H1 (cell line): ENCODE results near the gene B9D2. TPM values are rescaled to one million over a fixed set of nuclear protein-coding genes. Genes with fewer than 3 reads are reported as not detected.

Experiments used
- CTCF ChIA-PET: fragments of 300-600 bp; sonication (Branson Sonifier 250); formaldehyde crosslinking; loops from one replicate; lab custom pipeline; 2021; ENCODE audit not compliant: partially characterized antibody; lab: Charles Lee
- POLR2A ChIA-PET: fragments of 300-600 bp; sonication (Branson Sonifier 250); formaldehyde crosslinking; loops from one replicate; lab custom pipeline; 2021; ENCODE audit warnings: inconsistent platforms; ENCODE audit not compliant: partially characterized antibody; lab: Charles Lee
- DNase-seq, 2 experiments: peaks; one replicate each; pipeline versions ENCODE4 v3.0.0 to v3.0.0-alpha.2; 2010 to 2022; ENCODE audit warnings: low spot score in 2 of 2, low read depth in 1 of 2, mixed read lengths in 1 of 2
- FAIRE-seq: peaks from 2 replicates; lab custom pipeline; 2011; peaks lifted over from hg19 to GRCh38; lab: Jason Lieb, UNC
- H2AFZ ChIP-seq: 2 replicates; pipeline ENCODE4 v1.8.1; 2012; ENCODE audit warnings: low read length, inconsistent platforms
- H2AK5ac ChIP-seq: 2 replicates; pipeline ENCODE4 v1.6.1; 2013; ENCODE audit warnings: low read depth, low read length
- H2BK120ac ChIP-seq: replicated peaks from 2 replicates; pipeline ENCODE3; 2013; ENCODE audit warnings: low read depth, low read length, inconsistent platforms
- H2BK12ac ChIP-seq: 2 replicates; pipeline ENCODE4 v1.6.1; 2013; ENCODE audit warnings: low read depth, low read length
- H2BK15ac ChIP-seq: 2 replicates; pipeline ENCODE4 v1.6.1; 2013; ENCODE audit warnings: low read length
- H2BK20ac ChIP-seq: 2 replicates; pipeline ENCODE4 v1.6.1; 2013; ENCODE audit warnings: low read length
- H2BK5ac ChIP-seq: 2 replicates; pipeline ENCODE4 v1.6.1; 2013; ENCODE audit warnings: low read depth, low read length
- H3K14ac ChIP-seq: 2 replicates; pipeline ENCODE4 v1.6.1; 2013; ENCODE audit warnings: inconsistent platforms; ENCODE audit not compliant: insufficient read length
- H3K18ac ChIP-seq: 2 replicates; pipeline ENCODE4 v1.6.1; 2013; ENCODE audit warnings: low read length; ENCODE audit errors: extremely low read depth
- H3K23ac ChIP-seq: 2 replicates; pipeline ENCODE4 v1.6.1; 2013; ENCODE audit warnings: inconsistent platforms; ENCODE audit not compliant: insufficient read length
- H3K23me2 ChIP-seq: 2 replicates; pipeline ENCODE4 v1.6.1; 2013; ENCODE audit warnings: low read depth, low read length
- H3K27ac ChIP-seq: 2 replicates; pipeline ENCODE4 v1.6.1; 2011; ENCODE audit warnings: low read depth, low read length, inconsistent platforms
- H3K27me3 ChIP-seq, 4 experiments: replicated peaks in 1 of 4; 1 replicate in 1 of 4; 2 replicates in 3 of 4; pipeline versions ENCODE4 v1.6.1 to v1.8.1; 2011 to 2013; ENCODE audit warnings: low read length in 3 of 4, mild to moderate bottlenecking in 3 of 4, inconsistent platforms in 2 of 4, mixed read lengths in 2 of 4, moderate library complexity in 1 of 4; ENCODE audit not compliant: control insufficient read depth in 3 of 4, insufficient read depth in 3 of 4; ENCODE audit errors: extremely low read depth in 1 of 4
- H3K36me3 ChIP-seq, 4 experiments: 2 replicates each; pipeline versions ENCODE4 v1.6.1 to v1.8.1; 2011 to 2013; ENCODE audit warnings: mild to moderate bottlenecking in 4 of 4, low read length in 3 of 4, moderate library complexity in 2 of 4, control low read depth in 1 of 4, inconsistent platforms in 1 of 4; ENCODE audit not compliant: insufficient read depth in 4 of 4, control insufficient read depth in 2 of 4
- H3K4ac ChIP-seq: replicated peaks from 2 replicates; pipeline ENCODE3; 2013; ENCODE audit warnings: low read length, low read depth, mixed read lengths, inconsistent platforms; ENCODE audit not compliant: insufficient read length
- H3K4me1 ChIP-seq, 4 experiments: replicated peaks in 1 of 4; 1 replicate in 1 of 4; 2 replicates in 3 of 4; pipeline versions ENCODE4 v1.6.1 to v1.8.1; 2011 to 2013; ENCODE audit warnings: low read length in 3 of 4, inconsistent platforms in 2 of 4, mixed read lengths in 1 of 4; ENCODE audit not compliant: insufficient read depth in 4 of 4, control insufficient read depth in 3 of 4
- H3K4me2 ChIP-seq, 2 experiments: 2 replicates each; pipeline versions ENCODE4 v1.6.1 to v1.8.1; 2011 to 2013; ENCODE audit warnings: low read depth in 2 of 2, low read length in 2 of 2, control low read depth in 1 of 2, inconsistent platforms in 1 of 2, mild to moderate bottlenecking in 1 of 2; ENCODE audit not compliant: insufficient read depth in 1 of 2
- H3K4me3 ChIP-seq, 4 experiments: fragments of 200-600, 300-600 bp in 1 of 4; sonication (generic), shearing (Covaris generic), sonication (Bioruptor Twin) in 1 of 4; 2 replicates each; pipeline versions ENCODE4 v1.5.1 to v1.8.1; 2011 to 2016; ENCODE audit warnings: low read length in 4 of 4, low read depth in 3 of 4, control low read depth in 2 of 4, inconsistent platforms in 2 of 4, mild to moderate bottlenecking in 2 of 4, mixed read lengths in 1 of 4, moderate library complexity in 1 of 4; ENCODE audit not compliant: insufficient read depth in 2 of 4; ENCODE audit errors: extremely low read depth in 1 of 4
- H3K56ac ChIP-seq: replicated peaks from 2 replicates; pipeline ENCODE3; 2013; ENCODE audit warnings: low read depth, mild to moderate bottlenecking, mixed read lengths, low read length, inconsistent platforms; ENCODE audit not compliant: insufficient read length
- H3K79me1 ChIP-seq: 2 replicates; pipeline ENCODE4 v1.6.1; 2013; ENCODE audit warnings: low read depth, low read length, control low read depth
- H3K79me2 ChIP-seq, 2 experiments: 2 replicates each; pipeline versions ENCODE4 v1.6.1 to v1.8.1; 2012 to 2013; ENCODE audit warnings: low read length in 2 of 2, mild to moderate bottlenecking in 2 of 2, inconsistent platforms in 1 of 2; ENCODE audit not compliant: insufficient read depth in 2 of 2, control insufficient read depth in 1 of 2
- H3K9ac ChIP-seq, 4 experiments: replicated peaks in 1 of 4; 1 replicate in 1 of 4; 2 replicates in 3 of 4; pipeline versions ENCODE4 v1.6.1 to v1.8.1; 2011 to 2013; ENCODE audit warnings: low read depth in 3 of 4, low read length in 3 of 4, control low read depth in 2 of 4, mild to moderate bottlenecking in 2 of 4, moderate library complexity in 2 of 4, inconsistent platforms in 1 of 4; ENCODE audit errors: extremely low read depth in 1 of 4
- H3K9me3 ChIP-seq, 2 experiments: 2 replicates each; pipeline versions ENCODE4 v1.6.1 to v1.8.1; 2012 to 2013; ENCODE audit warnings: mild to moderate bottlenecking in 2 of 2, moderate library complexity in 2 of 2, control low read depth in 1 of 2, inconsistent platforms in 1 of 2, low read depth in 1 of 2, low read length in 1 of 2, mixed read lengths in 1 of 2; ENCODE audit not compliant: insufficient read depth in 2 of 2
- H4K20me1 ChIP-seq, 2 experiments: replicated peaks in 1 of 2; 2 replicates each; pipeline versions ENCODE3 to v1.8.1; 2011 to 2013; ENCODE audit warnings: inconsistent platforms in 2 of 2, low read length in 2 of 2, mild to moderate bottlenecking in 1 of 2; ENCODE audit not compliant: insufficient read depth in 2 of 2, control insufficient read depth in 1 of 2
- H4K5ac ChIP-seq: 2 replicates; pipeline ENCODE4 v1.6.1; 2013; ENCODE audit warnings: low read length, low read depth, mixed read lengths, inconsistent platforms; ENCODE audit not compliant: insufficient read length
- H4K8ac ChIP-seq: 2 replicates; pipeline ENCODE4 v1.8.0; 2013; ENCODE audit warnings: mild to moderate bottlenecking, moderate library complexity, low read length, inconsistent platforms; ENCODE audit not compliant: insufficient read depth; ENCODE audit errors: extremely low read depth
- H4K91ac ChIP-seq: replicated peaks from 2 replicates; pipeline ENCODE3; 2013; ENCODE audit warnings: low read length, mixed read lengths, inconsistent platforms; ENCODE audit not compliant: insufficient read length
- CREB1 ChIP-seq: IDR thresholded peaks from 2 replicates; pipeline ENCODE4 v1.6.1; 2012; ENCODE audit warnings: inconsistent platforms
- EGR1 ChIP-seq: IDR thresholded peaks from 2 replicates; pipeline ENCODE4 v1.6.1; 2011; ENCODE audit warnings: low read depth, low read length, borderline replicate concordance
- GTF2F1 ChIP-seq: IDR thresholded peaks from 2 replicates; pipeline ENCODE4 v1.6.1; 2012; ENCODE audit warnings: low read depth, low read length, improper control_type of control experiment, borderline replicate concordance
- JUN ChIP-seq: IDR thresholded peaks from 2 replicates; pipeline ENCODE4 v1.6.1; 2011; ENCODE audit warnings: low read depth, mild to moderate bottlenecking, improper control_type of control experiment, low read length
- MAFK ChIP-seq: IDR thresholded peaks from 2 replicates; pipeline ENCODE4 v1.6.1; 2012; ENCODE audit warnings: low read depth, mild to moderate bottlenecking, improper control_type of control experiment, low read length
- NRF1 ChIP-seq: IDR thresholded peaks from 2 replicates; pipeline ENCODE4 v1.6.1; 2011; ENCODE audit warnings: mild to moderate bottlenecking, low read depth, low read length, improper control_type of control experiment
- RAD21 ChIP-seq, 2 experiments: IDR thresholded peaks in 1 of 2; conservative IDR thresholded peaks in 1 of 2; 2 replicates each; pipeline ENCODE4 v1.6.1; 2011; ENCODE audit warnings: low read depth in 2 of 2, low read length in 2 of 2, improper control_type of control experiment in 1 of 2, inconsistent platforms in 1 of 2, mild to moderate bottlenecking in 1 of 2, moderate library complexity in 1 of 2
- SIN3A ChIP-seq, 2 experiments: IDR thresholded peaks in 1 of 2; conservative IDR thresholded peaks in 1 of 2; 2 replicates each; pipeline ENCODE4 v1.6.1; 2011 to 2012; ENCODE audit warnings: low read length in 2 of 2, improper control_type of control experiment in 1 of 2, low read depth in 1 of 2, mild to moderate bottlenecking in 1 of 2
- TBP ChIP-seq: IDR thresholded peaks from 2 replicates; pipeline ENCODE4 v1.6.1; 2011; ENCODE audit warnings: low read depth, low read length, improper control_type of control experiment
- WGBS, 2 experiments: shearing (Covaris generic) in 1 of 2; methylation state at CpG; one replicate each; pipeline versions ENCODE4 v1.1.6 to v1.1.7; 2013 to 2015; ENCODE audit warnings: low lambda C conversion rate in 2 of 2, mixed read lengths in 2 of 2, inconsistent platforms in 1 of 2, low coverage in 1 of 2, missing lambda C conversion rate in 1 of 2; ENCODE audit not compliant: insufficient replicate concordance in 2 of 2, insufficient coverage in 1 of 2, insufficient read length in 1 of 2; ENCODE audit errors: extremely low coverage in 1 of 2, missing lambda C conversion rate in 1 of 2; 5-methylcytosine and 5-hydroxymethylcytosine counted together
- polyA plus RNA-seq, 7 experiments: library from polyadenylated mRNA; depleted of rRNA in 3 of 7; stranded (reverse) in 5 of 7; unstranded in 2 of 7; fragments of >200 nt in 5 of 7; fragments of 200-250 nt in 2 of 7; gene quantifications; 1 replicate in 5 of 7; 2 replicates in 1 of 7; 4 replicates in 1 of 7; pipeline versions ENCODE4 v1.2.1 to v1.2.3, GENCODE V29; 2011 to 2013; ENCODE audit warnings: missing spikeins in 2 of 7, mixed read lengths in 2 of 7
- total RNA-seq: library from RNA; stranded (reverse); fragmentation: NEBNext Ultra II Directional; extraction: Animal tissue kit (Norgen Biotek cat#: 25700); gene quantifications from 2 replicates; pipeline ENCODE4 v1.2.1, GENCODE V29; 2021

B9D2 gene
- total and polyA plus RNA-seq, 2 of the 8 experiments (the other 6 are each of a cell fraction or from before 2014, with no cell fraction given), result 4.9 to 6.3 TPM

DNA sequence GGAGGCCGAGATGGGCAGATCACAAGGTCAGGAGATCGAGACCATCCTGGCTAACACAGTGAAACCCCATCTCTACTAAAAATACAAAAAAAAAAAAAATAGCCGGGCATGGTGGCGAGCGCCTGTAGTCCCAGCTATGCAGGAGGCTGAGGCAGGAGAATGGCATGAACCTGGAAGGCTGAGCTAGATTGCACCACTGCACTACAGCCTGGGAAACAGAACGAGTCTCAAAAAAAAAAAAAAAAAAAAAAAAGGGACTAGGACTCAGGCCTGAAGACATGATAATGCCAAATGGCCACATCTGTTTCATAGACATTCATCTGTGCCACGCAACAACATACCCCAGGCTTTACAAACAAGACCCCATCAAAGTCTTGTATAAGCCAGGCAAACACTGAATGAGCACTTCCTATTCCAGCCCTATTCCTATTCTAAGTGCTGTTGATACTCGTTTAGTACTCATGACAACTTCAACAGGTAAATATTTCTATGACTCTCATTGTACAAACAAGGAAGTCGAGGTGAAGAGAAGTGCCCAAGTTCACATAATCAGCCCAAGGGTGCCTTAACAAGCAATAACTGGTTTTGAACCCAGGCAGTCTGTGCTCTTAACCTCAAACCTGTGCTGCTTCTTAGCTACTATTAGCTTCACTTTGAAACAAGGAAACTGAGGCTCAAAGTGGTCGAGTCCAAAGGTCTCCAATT is 1.7 kb downstream of the B9D2 start:
- H2BK20ac ChIP-seq, result no peak overlapping the region
- H3K4me3 ChIP-seq, result no peak overlapping the region
- no peak overlapping the region for H2AFZ ChIP-seq
- no peaks in the 10 kb centered on the region for H3K79me2 ChIP-seq
- no peak overlapping the region for H2BK5ac ChIP-seq
- FAIRE-seq (no peak), DNase-seq (no peak)
- no peak overlapping the region for H3K4ac ChIP-seq
- H3K4me2 ChIP-seq, result no peak overlapping the region
- no peak overlapping the region for H3K27ac ChIP-seq
- H3K23me2 ChIP-seq, result peaks cover 6% of the 10 kb centered on the region
- H4K5ac ChIP-seq, result no peak overlapping the region
- no peaks in the 10 kb centered on the region for H3K36me3 ChIP-seq
- no peak overlapping the region for H2AK5ac ChIP-seq
- H3K18ac ChIP-seq, result no peak overlapping the region
- WGBS, 2 experiments, result 77% methylated on average over 7 of the region's 10 CpGs; no CpG with 5 or more reads in 1 of the 2 experiments
- peaks cover 0 to 3% of the 10 kb centered on the region in 2 experiments for H4K20me1 ChIP-seq
- no peaks in the 10 kb centered on the region for H3K9me3 ChIP-seq
- H3K27me3 ChIP-seq, result no peaks in the 10 kb centered on the region
- no peak overlapping the region for H3K14ac ChIP-seq
- CTCF ChIA-PET, result interaction anchor here (0.6 to 4.6 kb wide), 3 partner anchors 8 to 33 kb away, joined by 3 to 37 read pairs (median 3); partner anchors contain the start of gene TGFB1
- TF ChIP-seq SIN3A (conservative IDR thresholded peaks at IDR 0.05 in 1 of 2, IDR thresholded peaks at IDR 0.05 in 1 of 2; ENCODE audit: low read depth in 1 of 2, low read length in 2 of 2) (no peak), TBP (no peak), NRF1 (no peak), RAD21 (IDR thresholded peaks at IDR 0.05 in 1 of 2, conservative IDR thresholded peaks at IDR 0.05 in 1 of 2; ENCODE audit: low read depth in 2 of 2, low read length in 2 of 2) (no peak), JUN (no peak), MAFK (no peak), EGR1 (no peak), GTF2F1 (no peak), CREB1 (no peak)
- H2BK12ac ChIP-seq, result no peak overlapping the region
- no peak overlapping the region for H2BK120ac ChIP-seq
- peaks cover 0 to 6% (median 2%) of the 10 kb centered on the region in 4 experiments; a peak in 2 of 7 replicates for H3K4me1 ChIP-seq
- POLR2A ChIA-PET, result interaction anchor here (0.7 to 3.1 kb wide), 3 partner anchors 9 to 28 kb away, joined by 5 to 29 read pairs (median 8); partner anchors contain the start of gene TGFB1
- no peak overlapping the region for H2BK15ac ChIP-seq
- H3K23ac ChIP-seq, result no peak overlapping the region
- no peak overlapping the region for H4K8ac ChIP-seq
- no peak overlapping the region for H4K91ac ChIP-seq
- H3K79me1 ChIP-seq, result peaks cover 6% of the 10 kb centered on the region; the same call in 1 of the 2 replicates
- H3K9ac ChIP-seq, result no peak overlapping the region
- H3K56ac ChIP-seq, result no peak overlapping the region
